HCT116 (cell line): ENCODE measurements around the gene LAYN. TPM values are rescaled to one million over a fixed set of nuclear protein-coding genes. Genes with fewer than 3 reads are reported as not detected.

Experiments used
- ATAC-seq: fragments of 200-7000 bp; cut with Tn5 transposase; 2 replicates; pipeline ENCODE4 v1.9.1; 2020; ENCODE audit warnings: mild to moderate bottlenecking, moderate library complexity
- BruUV-seq: library from RNA; stranded (reverse); fragments of 400-500 nt; replicated peaks from 2 replicates; lab custom pipeline; 2021; lab: Mats Ljungman, UMichigan
- CTCF ChIA-PET: fragments of 300-600 bp; sonication (Branson Sonifier 250); formaldehyde crosslinking; loops from one replicate; lab custom pipeline; 2021; ENCODE audit warnings: antibody characterized with exemption; lab: Charles Lee
- POLR2A ChIA-PET: fragments of 300-600, 350-600 bp; sonication (Branson Sonifier 250); formaldehyde crosslinking; loops from one replicate; lab custom pipeline; 2021; ENCODE audit warnings: antibody characterized with exemption; lab: Charles Lee
- RAD21 ChIA-PET, 2 experiments: fragments of 300-600 bp; sonication (Branson Sonifier 250); formaldehyde crosslinking; loops; one replicate each; lab custom pipeline; 2023; ENCODE audit warnings: low total read pairs in 2 of 2; ENCODE audit not compliant: uncharacterized antibody in 2 of 2, unreplicated experiment in 2 of 2, low non-redundant PET in 1 of 2; lab: Charles Lee
- DNase-seq: peaks from one replicate; pipeline ENCODE4 v3.0.0-alpha.2; 2010; ENCODE audit warnings: low read depth, low spot score
- H2AFZ ChIP-seq: fragments of 200-600 bp; shearing (Covaris generic), sonication (generic); 2 replicates; pipeline ENCODE4 v1.6.1; 2017; ENCODE audit warnings: low read depth, mixed run types, mixed read lengths, antibody characterized with exemption, low read length; ENCODE audit not compliant: poor library complexity, severe bottlenecking
- H3K27ac ChIP-seq: 2 replicates; pipeline ENCODE4 v1.5.1; 2012; ENCODE audit warnings: low read depth, low read length
- H3K27me3 ChIP-seq: fragments of 200-600 bp; sonication (generic); 2 replicates; pipeline ENCODE4 v1.6.1; 2016; ENCODE audit warnings: mixed run types, low read length, mixed read lengths; ENCODE audit not compliant: insufficient read depth
- H3K36me3 ChIP-seq, 2 experiments: fragments of 200-500 bp in 1 of 2; fragments of 200-600 bp in 1 of 2; sonication (Bioruptor generic) in 1 of 2; sonication (generic) in 1 of 2; 2 replicates each; pipeline versions ENCODE4 v1.5.1 to v1.6.1; 2014 to 2016; ENCODE audit warnings: low read length in 2 of 2, inconsistent platforms in 1 of 2, mixed read lengths in 1 of 2, mixed run types in 1 of 2; ENCODE audit not compliant: insufficient read depth in 2 of 2, control insufficient read depth in 1 of 2
- H3K4me1 ChIP-seq, 2 experiments: fragments of 200-600 bp in 1 of 2; sonication (generic) in 1 of 2; 2 replicates each; pipeline versions ENCODE4 v1.5.1 to v1.6.1; 2012 to 2017; ENCODE audit warnings: low read length in 2 of 2, inconsistent platforms in 1 of 2, mild to moderate bottlenecking in 1 of 2, mixed read lengths in 1 of 2, mixed run types in 1 of 2, moderate library complexity in 1 of 2; ENCODE audit not compliant: insufficient read depth in 2 of 2, control insufficient read depth in 1 of 2
- H3K4me2 ChIP-seq: fragments of 200-600 bp; sonication (generic); 2 replicates; pipeline ENCODE4 v1.6.1; 2017; ENCODE audit warnings: mixed run types, low read length, mixed read lengths
- H3K4me3 ChIP-seq, 2 experiments: fragments of 200-600 bp in 1 of 2; sonication (generic) in 1 of 2; replicated peaks in 1 of 2; 2 replicates each; pipeline ENCODE4 v1.5.1; 2011 to 2016; ENCODE audit warnings: low read length in 2 of 2, control low read depth in 1 of 2, low read depth in 1 of 2, mild to moderate bottlenecking in 1 of 2, mixed read lengths in 1 of 2, mixed run types in 1 of 2
- H3K79me2 ChIP-seq: fragments of 200-600 bp; sonication (generic); 2 replicates; pipeline ENCODE4 v1.6.1; 2017; ENCODE audit warnings: mild to moderate bottlenecking, mixed run types, low read length, moderate library complexity, mixed read lengths; ENCODE audit not compliant: insufficient read depth
- H3K9ac ChIP-seq: fragments of 200-600 bp; sonication (generic); 2 replicates; pipeline ENCODE4 v1.6.1; 2016; ENCODE audit warnings: low read length, mixed read lengths
- H3K9me2 ChIP-seq: fragments of 200-600 bp; sonication (generic), shearing (Covaris generic); 2 replicates; pipeline ENCODE4 v1.6.1; 2017; ENCODE audit warnings: mixed run types, mild to moderate bottlenecking, moderate library complexity; ENCODE audit not compliant: insufficient read depth
- H3K9me3 ChIP-seq, 2 experiments: fragments of 200-500 bp in 1 of 2; fragments of 200-600 bp in 1 of 2; sonication (Bioruptor generic) in 1 of 2; sonication (generic) in 1 of 2; 2 replicates each; pipeline ENCODE4 v1.6.1; 2014 to 2017; ENCODE audit warnings: low read length in 2 of 2, mixed read lengths in 2 of 2, inconsistent platforms in 1 of 2, low read depth in 1 of 2, mild to moderate bottlenecking in 1 of 2, mixed run types in 1 of 2, moderate library complexity in 1 of 2; ENCODE audit not compliant: control insufficient read depth in 1 of 2, insufficient read depth in 1 of 2
- H4K20me1 ChIP-seq: fragments of 200-600 bp; sonication (generic), shearing (Covaris generic); 2 replicates; pipeline ENCODE4 v1.6.1; 2017; ENCODE audit warnings: mixed run types, mild to moderate bottlenecking, moderate library complexity; ENCODE audit not compliant: insufficient read depth
- CBX3 ChIP-seq: IDR thresholded peaks from 2 replicates; pipeline ENCODE4 v1.6.1; 2012; ENCODE audit warnings: low read depth
- CEBPB ChIP-seq: IDR thresholded peaks from 2 replicates; pipeline ENCODE4 v1.6.1; 2012; ENCODE audit warnings: low read depth
- ELF1 ChIP-seq: IDR thresholded peaks from 2 replicates; pipeline ENCODE4 v1.6.1; 2012; ENCODE audit warnings: low read depth, borderline replicate concordance
- JUND ChIP-seq: IDR thresholded peaks from 2 replicates; pipeline ENCODE4 v1.6.1; 2012
- POLR2A ChIP-seq: IDR thresholded peaks from 2 replicates; pipeline ENCODE4 v1.7.0; 2011; ENCODE audit warnings: borderline replicate concordance; ENCODE audit not compliant: insufficient read depth, insufficient read length; ENCODE audit errors: extremely low read depth
- SIN3A ChIP-seq: IDR thresholded peaks from 2 replicates; pipeline ENCODE4 v1.6.1; 2012; ENCODE audit warnings: low read depth
- SRF ChIP-seq: IDR thresholded peaks from 2 replicates; pipeline ENCODE4 v1.6.1; 2012; ENCODE audit warnings: low read depth
- TCF7L2 ChIP-seq: IDR thresholded peaks from 2 replicates; pipeline ENCODE4 v1.7.0; 2011; ENCODE audit warnings: borderline replicate concordance, inconsistent platforms; ENCODE audit not compliant: insufficient read depth, insufficient read length; ENCODE audit errors: extremely low read depth
- YY1 ChIP-seq: IDR thresholded peaks from 2 replicates; pipeline ENCODE4 v1.6.1; 2011; ENCODE audit warnings: low read length, low read depth, moderate library complexity, mild to moderate bottlenecking; ENCODE audit not compliant: insufficient replicate concordance; ENCODE audit errors: extremely low read depth
- intact Hi-C: fragments of 100-400 bp; cut with micrococcal nuclease; formaldehyde crosslinking; loops from 2 replicates; pipeline ENCODE4 v1.10.0; 2022
- total RNA-seq: library from RNA; stranded (reverse); gene quantifications from one replicate; pipeline ENCODE4 v1.2.1, GENCODE V29; 2021; ENCODE audit not compliant: unreplicated experiment
- TF ChIP-seq, protein P1 (sequence below): IDR thresholded peaks from 2 replicates; pipeline ENCODE4 v1.6.1; 2012
- TF ChIP-seq, protein P2 (sequence below): IDR thresholded peaks from 2 replicates; pipeline ENCODE4 v1.6.1; 2011; ENCODE audit warnings: mild to moderate bottlenecking, low read length, moderate library complexity; ENCODE audit not compliant: insufficient replicate concordance; ENCODE audit errors: extremely low read depth
- TF ChIP-seq, protein P3 (sequence below): IDR thresholded peaks from 2 replicates; pipeline ENCODE4 v1.6.1; 2012
- TF ChIP-seq, protein P4 (sequence below), 3 experiments: fragments of 200-600 bp in 1 of 3; sonication (generic) in 1 of 3; IDR thresholded peaks in 2 of 3; conservative IDR thresholded peaks in 1 of 3; 2 replicates each; pipeline ENCODE4 v1.5.1; 2012 to 2017; ENCODE audit warnings: low read depth in 2 of 3, low read length in 2 of 3, antibody characterized with exemption in 1 of 3, borderline replicate concordance in 1 of 3, control low read depth in 1 of 3, mild to moderate bottlenecking in 1 of 3, mixed read lengths in 1 of 3, mixed run types in 1 of 3, moderate library complexity in 1 of 3; ENCODE audit not compliant: insufficient read depth in 1 of 3

LAYN gene
- total RNA-seq, 1 experiment from 2014 or later, result not detected

DNA sequence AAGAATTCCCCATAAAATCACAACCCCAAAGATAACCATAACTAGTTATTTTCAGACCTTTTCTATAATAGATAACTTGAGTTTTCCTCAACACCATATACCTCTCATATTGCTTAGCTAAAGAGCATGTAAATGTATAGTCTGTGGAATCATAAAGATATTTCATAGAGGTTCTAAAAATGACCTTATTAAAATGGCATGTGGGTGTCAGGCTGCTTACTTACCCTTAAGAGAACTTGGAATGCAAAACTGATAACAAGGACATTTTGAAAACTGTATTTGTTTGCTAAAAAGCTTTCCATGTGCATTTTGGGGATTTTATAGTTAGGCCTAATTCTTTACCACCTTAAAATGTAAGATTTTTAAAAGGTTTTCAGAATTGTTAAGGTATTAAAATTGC is 66.5 kb downstream of the LAYN start:
- no peak overlapping the region for H3K4me3 ChIP-seq
- no peak overlapping the region for H3K9ac ChIP-seq
- H3K79me2 ChIP-seq, result peaks cover 71% of the 10 kb centered on the region
- H3K9me2 ChIP-seq, result no peaks in the 10 kb centered on the region
- TF ChIP-seq, protein P1, sequence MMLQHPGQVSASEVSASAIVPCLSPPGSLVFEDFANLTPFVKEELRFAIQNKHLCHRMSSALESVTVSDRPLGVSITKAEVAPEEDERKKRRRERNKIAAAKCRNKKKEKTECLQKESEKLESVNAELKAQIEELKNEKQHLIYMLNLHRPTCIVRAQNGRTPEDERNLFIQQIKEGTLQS, result no peak
- TF ChIP-seq, protein P2, sequence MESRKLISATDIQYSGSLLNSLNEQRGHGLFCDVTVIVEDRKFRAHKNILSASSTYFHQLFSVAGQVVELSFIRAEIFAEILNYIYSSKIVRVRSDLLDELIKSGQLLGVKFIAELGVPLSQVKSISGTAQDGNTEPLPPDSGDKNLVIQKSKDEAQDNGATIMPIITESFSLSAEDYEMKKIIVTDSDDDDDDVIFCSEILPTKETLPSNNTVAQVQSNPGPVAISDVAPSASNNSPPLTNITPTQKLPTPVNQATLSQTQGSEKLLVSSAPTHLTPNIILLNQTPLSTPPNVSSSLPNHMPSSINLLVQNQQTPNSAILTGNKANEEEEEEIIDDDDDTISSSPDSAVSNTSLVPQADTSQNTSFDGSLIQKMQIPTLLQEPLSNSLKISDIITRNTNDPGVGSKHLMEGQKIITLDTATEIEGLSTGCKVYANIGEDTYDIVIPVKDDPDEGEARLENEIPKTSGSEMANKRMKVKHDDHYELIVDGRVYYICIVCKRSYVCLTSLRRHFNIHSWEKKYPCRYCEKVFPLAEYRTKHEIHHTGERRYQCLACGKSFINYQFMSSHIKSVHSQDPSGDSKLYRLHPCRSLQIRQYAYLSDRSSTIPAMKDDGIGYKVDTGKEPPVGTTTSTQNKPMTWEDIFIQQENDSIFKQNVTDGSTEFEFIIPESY, result no peak
- no peak for TF ChIP-seq SIN3A
- H3K4me1 ChIP-seq, result peaks cover 7 to 18% of the 10 kb centered on the region in 2 experiments; a peak in 3 of 4 replicates
- RAD21 ChIA-PET, result no interaction called here
- POLR2A ChIA-PET, result no interaction called here
- BruUV-seq, result no TSS peak
- H3K9me3 ChIP-seq, result no peaks in the 10 kb centered on the region
- CTCF ChIA-PET, result no interaction called here
- ATAC-seq, result no peak
- intact Hi-C loops, result no loop called here
- H3K27ac ChIP-seq, result no peak overlapping the region
- H4K20me1 ChIP-seq, result peaks cover 6% of the 10 kb centered on the region; the same call in 1 of the 2 replicates
- H3K36me3 ChIP-seq, result no peaks in the 10 kb centered on the region
- DNase-seq, result no peak
- H2AFZ ChIP-seq, result no peak overlapping the region
- no peak overlapping the region for H3K4me2 ChIP-seq
- no peaks in the 10 kb centered on the region for H3K27me3 ChIP-seq

DNA sequence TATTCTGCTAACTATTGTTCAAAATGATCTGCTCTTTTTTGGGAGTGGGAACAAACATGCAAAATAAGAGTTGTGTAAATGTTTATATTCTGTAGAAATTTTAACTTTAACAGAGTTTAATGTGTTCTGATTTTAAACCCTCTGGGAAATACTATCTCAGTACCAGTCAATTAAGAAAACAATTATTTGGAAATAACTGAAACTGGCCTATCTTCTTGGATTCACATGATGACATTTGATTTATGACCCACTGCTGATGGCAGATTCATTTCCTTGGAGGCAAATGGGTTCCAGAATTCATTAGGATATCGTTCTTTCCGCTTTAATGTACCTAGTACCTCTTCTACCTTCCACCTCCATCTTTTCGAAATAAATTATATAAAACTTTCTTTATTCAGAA is 67.2 kb downstream of the LAYN start:
- Histone ChIP-seq H3K9ac (no peak overlapping the region), H3K4me3 (no peak overlapping the region), H3K4me2 (no peak overlapping the region), H2AFZ (no peak overlapping the region), H3K4me1 (peaks cover 7 to 18% of the 10 kb centered on the region in 2 experiments; a peak in 3 of 4 replicates), H4K20me1 (peaks cover 6% of the 10 kb centered on the region; the same call in 1 of the 2 replicates), H3K36me3 (no peaks in the 10 kb centered on the region), H3K27me3 (no peaks in the 10 kb centered on the region), H3K27ac (no peak overlapping the region), H3K79me2 (peaks cover 77% of the 10 kb centered on the region), H3K9me2 (no peaks in the 10 kb centered on the region), H3K9me3 (no peaks in the 10 kb centered on the region)
- ChIA-PET POLR2A (no interaction called here), CTCF (no interaction called here), RAD21 (no interaction called here)
- intact Hi-C loops, result no loop called here
- BruUV-seq, result no TSS peak
- no peak for DNase-seq
- ATAC-seq, result no peak
- TF ChIP-seq CBX3, result no peak
- TF ChIP-seq, protein P3, sequence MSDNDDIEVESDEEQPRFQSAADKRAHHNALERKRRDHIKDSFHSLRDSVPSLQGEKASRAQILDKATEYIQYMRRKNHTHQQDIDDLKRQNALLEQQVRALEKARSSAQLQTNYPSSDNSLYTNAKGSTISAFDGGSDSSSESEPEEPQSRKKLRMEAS, result no peak
- TF ChIP-seq SRF, result no peak
- TF ChIP-seq ELF1, result no peak
- TF ChIP-seq, protein P4, sequence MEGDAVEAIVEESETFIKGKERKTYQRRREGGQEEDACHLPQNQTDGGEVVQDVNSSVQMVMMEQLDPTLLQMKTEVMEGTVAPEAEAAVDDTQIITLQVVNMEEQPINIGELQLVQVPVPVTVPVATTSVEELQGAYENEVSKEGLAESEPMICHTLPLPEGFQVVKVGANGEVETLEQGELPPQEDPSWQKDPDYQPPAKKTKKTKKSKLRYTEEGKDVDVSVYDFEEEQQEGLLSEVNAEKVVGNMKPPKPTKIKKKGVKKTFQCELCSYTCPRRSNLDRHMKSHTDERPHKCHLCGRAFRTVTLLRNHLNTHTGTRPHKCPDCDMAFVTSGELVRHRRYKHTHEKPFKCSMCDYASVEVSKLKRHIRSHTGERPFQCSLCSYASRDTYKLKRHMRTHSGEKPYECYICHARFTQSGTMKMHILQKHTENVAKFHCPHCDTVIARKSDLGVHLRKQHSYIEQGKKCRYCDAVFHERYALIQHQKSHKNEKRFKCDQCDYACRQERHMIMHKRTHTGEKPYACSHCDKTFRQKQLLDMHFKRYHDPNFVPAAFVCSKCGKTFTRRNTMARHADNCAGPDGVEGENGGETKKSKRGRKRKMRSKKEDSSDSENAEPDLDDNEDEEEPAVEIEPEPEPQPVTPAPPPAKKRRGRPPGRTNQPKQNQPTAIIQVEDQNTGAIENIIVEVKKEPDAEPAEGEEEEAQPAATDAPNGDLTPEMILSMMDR (IDR thresholded peaks at IDR 0.05 in 2 of 3, conservative IDR thresholded peaks at IDR 0.05 in 1 of 3; ENCODE audit: borderline replicate concordance in 1 of 3, insufficient read depth in 1 of 3, low read depth in 2 of 3, low read length in 2 of 3), result no peak
- no peak for TF ChIP-seq TCF7L2
- TF ChIP-seq JUND, result no peak
- TF ChIP-seq CEBPB, result no peak
- no peak for TF ChIP-seq YY1
- TF ChIP-seq POLR2A, result no peak
